ENCODE measurements around the gene TMEM270.
A peak's percentile ranks its signal among the peaks of the same experiment; 100 is the strongest.
"Not testable (repeated sequence)": the region's sequence is repeated elsewhere in the genome, so short reads cannot be mapped to it uniquely, and the experiment has no call there.

TMEM270 gene

DNA sequence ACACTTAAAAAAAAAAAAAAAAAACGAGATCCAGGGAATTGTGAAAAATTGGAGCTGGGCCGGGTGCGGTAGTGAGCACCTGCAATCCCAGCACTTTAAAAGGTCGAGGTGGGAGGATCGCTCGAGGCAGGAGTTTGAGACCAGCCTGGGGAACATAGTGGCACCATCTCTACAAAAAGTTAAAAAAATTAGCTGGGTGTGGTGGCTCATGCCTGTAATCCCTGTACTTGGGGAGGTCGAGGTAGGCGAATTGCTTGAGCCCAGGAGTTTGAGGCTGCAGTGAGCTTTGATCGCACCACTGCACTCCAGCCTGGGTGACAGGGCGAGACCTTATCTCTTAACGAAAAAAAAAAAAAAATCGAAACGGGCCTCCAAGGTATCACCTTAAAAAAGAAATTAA lies 28.2 kb upstream of the TMEM270 start:
- DNase-seq = no peak

GRCh38 chr7:73833251-73833919 lies 27.6 kb upstream of the TMEM270 start:
- DNase-seq = no peak

GRCh38 chr7:73834626-73835191 lies 26.2 kb upstream of the TMEM270 start:
- DNase-seq = no peak

DNA sequence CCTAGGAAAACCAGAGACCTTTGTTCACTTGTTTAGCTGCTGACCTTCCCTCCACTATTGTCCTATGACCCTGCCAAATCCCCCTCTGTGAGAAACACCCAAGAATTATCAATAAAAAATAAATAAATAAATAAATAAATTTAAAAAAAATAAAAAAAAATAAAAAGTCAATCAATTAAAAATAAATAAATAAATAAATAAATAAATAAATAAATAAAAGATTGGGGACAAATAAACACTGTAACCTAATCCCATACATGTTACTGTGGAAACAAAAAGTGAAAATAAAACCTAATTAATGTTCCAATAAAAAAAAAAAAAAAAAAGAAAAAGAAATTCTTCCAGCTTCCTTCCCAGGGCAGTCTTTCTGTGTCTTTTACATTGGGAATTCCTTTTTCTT lies 23.8 kb upstream of the TMEM270 start:
- not testable (repeated sequence) for DNase-seq

GRCh38 chr7:73838642-73839041 lies 22.3 kb upstream of the TMEM270 start:
- DNase-seq = no peak

- DNase-seq = no peak
These were observed 21.7 kb upstream of the TMEM270 start for GRCh38 chr7:73839290-73839689.

DNA sequence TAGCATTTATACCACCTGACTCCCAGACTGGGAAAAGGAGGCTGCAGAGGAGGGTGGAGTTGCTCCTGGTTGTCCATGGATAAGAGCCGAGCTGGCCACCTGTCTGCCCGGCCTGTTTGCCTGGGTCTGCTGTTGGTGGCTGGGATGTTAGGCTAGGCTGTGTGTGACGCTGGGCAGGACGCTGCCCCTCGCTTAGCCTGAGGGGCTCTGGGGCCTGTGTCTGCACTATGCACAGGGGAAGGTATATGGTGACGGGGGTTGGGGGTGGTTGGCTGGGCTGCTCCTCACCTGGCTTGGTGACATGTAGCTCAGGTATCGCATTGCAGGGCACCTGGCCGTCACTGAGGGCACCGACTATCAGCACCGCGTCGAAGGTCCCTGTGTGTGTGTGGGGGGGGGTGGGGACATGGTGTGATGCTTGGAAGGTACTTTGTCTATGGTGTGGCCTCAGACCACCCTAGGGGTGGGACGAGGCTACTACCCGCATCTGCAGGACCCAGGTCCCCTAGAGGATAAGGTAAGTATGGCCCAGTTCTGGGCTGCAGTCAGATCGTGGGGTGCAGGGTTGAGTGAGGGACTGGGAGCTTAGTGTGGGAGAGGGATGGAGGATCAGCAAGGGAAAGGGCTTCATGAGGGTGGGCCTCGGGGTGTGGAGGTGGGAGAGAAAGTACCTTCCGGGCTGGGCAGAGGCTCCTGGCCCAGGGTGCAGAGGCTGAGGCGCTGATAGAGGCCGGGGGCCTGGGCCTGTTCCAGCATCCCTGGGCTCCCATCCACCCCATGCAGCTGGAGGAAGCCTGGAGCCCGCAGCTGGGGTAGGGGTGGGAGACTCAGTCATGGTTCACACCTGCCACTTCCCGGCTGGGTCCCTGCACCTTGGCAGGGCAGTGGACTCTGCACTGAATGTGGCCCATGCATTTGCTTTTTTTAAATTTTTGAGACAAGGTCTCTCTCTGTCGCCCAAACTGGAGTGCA lies 20.9 kb upstream of the TMEM270 start:
- DNase-seq = no peak

DNA sequence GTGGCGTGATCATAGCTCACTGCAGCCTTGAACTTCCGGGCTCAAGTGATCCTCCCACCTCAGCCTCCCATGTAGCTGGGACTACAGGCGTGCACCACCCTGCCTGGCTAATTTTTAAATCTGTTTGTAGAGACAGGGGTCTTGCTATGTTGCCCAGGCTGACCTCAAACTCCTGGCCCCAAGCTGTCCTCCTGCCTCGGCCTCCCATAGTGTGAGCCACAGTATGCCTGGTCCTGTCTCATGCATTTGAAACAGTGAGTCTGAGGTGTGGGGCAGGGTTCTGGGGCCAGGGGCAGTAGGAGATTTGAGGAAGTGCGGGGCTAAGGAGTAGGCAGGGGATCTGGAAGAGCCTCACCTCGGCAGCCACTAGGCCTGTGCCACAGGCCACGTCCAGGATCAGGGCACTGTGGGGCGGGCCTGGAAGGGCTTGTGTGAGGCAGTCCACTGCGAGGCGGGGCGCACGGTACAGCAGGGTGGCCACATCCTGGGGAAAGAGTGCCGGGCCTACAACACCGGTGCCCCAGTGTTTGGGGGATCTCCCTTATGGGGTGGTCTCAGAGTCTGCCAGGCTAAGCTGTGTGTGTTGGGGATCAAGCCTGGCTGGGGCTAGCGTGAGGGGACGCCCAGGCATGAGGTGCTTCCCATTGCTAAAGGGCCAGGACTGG lies 20.1 kb upstream of the TMEM270 start:
- DNase-seq = no peak

- DNase-seq = no peak
These were observed 19.3 kb upstream of the TMEM270 start for GRCh38 chr7:73841689-73842066.

DNA sequence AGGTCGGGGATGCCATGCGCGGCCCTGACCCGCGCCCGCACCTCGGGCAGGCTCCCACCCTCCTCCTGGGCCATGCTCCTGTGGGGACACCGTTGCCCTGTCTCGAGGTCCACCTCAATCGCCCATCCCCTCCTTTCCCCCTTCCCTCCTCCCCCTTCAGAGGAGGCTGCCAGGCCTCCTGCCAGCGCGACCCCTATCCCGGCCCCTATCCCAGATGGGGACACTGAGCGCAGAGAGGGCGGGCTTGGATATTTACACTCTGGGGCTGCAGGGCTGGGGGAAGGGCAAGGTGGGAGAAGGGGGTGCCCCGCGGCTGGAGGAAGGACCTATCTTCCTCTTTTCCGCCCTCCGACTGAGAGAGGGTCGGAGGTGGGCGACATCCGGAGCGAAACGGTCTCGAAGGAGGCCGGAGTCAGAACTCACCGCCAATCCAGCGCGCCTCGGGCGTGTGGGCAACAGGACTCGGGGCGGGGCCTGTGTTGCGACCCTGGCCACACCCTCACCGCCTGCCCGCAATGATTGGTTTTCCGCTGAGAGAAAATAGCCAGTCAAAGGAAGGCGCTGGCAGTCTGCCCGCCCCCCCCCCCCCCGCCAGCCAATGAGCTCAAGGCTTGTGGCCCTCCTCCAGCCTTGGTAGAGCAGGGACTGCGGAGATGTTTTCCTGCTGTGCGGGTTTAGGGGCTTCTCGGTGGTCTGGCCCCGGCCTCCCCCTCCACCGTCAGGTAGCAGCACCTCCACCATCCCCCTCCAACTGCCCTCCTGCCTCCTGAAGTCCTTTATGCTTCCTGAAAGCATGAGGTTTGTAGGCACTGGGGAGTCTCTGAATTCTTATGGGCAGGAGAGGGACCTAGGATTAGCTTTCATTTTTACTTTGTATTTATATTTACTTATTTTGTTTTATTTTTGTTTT lies 18.6 kb upstream of the TMEM270 start, which contains the start of gene METTL27:
TSS of gene METTL27 (minus strand) at position 450 of the 910 bp plus-strand sequence. CDS start at position 74, 376 bp downstream.
- DNase-seq = peak; percentile 94

- no peak for DNase-seq
These were observed 16.8 kb upstream of the TMEM270 start for GRCh38 chr7:73844131-73844547.

DNA sequence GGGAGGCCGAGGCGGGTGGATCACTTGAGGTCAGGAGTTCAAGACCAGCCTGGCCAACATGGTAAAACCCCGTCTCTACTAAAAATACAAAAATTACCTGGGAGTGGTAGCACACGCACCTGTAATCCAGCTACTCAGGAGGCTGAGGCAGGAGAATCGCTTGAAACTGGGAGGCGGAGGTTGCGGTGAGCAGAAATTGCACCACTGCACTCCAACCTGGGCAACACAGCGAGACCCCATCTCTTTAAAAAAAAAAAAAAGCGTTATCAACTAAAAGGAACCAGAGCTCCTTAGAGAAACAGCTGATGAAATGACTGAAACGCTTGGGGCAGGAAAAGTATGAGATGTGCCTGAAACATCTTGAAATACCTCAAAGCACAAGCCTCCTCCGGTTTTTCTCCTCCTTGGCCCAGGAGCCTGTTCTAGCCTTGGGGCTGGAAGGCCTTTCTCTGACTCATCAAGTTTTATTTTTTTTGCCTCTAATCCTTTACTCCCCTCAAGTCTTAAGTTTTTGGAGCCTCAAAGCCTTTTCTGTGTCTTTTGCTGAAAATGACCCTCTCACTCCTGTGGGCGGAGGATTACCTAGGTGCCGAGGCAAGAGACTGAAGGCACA lies 16.0 kb upstream of the TMEM270 start:
- peak; percentile 79 for DNase-seq

DNA sequence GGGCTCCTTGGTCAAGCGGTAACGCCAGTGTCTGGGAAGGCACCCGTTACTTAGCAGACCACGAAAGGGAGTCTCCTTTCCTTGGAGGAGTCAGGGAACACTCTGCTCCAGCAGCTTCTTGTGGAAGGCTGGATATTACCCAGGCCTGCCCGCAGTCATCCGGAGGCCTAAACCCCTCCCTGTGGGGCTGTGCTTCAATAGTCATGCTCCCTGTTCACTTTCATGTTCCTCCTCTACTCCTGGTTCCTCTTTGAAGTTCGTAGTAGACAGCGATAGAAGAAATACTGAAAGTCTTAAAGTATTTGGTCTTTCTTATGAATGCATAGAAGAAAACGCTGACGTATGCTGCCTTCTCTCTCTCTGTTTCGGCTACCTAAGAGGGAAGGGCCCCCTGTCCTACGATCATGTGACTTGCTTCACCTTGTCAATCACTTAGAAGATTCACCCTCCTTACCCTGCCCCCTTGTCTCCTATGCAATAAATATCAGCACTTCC lies 15.2 kb upstream of the TMEM270 start:
- peak; percentile 47 for DNase-seq

GRCh38 chr7:73847941-73848723 lies 12.8 kb upstream of the TMEM270 start:
- DNase-seq = no peak

- peak; percentile 98 for DNase-seq
These were observed 10.2 kb upstream of the TMEM270 start for GRCh38 chr7:73850781-73851207.

DNA sequence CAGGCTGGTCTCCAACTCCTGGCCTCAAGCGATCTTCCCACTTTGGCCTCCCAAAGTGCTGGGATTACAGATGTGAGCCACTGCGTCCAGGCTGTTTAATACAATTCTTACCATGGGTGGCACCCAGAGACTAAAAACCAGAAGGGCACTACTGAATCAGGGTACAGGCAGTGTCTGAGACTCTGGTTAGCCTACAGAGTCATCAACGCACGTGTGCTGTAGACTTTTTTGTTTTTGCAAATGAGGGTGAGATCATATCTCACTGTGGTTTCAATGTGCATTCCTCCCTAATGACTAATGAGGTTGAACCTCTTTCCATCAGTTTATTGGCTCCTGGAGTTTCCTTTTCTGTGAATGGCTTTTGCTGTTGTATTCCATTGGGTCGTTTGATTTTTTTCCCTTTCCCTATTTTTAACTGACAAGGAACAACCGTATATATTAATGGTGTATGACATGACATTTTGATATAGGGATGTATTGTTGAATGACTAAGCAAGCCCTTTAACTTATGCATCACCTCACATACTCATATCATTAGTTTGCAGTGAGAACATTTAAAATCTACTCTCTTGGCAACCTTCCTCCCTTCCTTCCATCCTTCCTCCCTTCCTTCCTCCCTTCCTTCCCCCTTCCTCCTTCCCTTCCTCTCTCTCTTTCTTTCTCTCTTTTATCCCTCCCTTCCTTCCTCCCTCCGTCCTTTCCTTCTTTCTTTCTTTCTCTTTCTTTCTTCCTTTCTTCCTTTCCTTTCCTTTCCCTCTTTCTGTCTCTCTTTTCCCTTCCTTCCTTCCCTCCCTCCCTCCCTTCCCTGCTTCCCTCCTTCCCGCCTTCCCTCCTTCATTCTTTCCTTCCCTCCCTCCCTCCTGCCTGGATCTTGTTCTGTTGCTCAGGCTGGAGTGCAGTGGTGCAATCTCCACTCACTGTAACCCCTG lies 9.3 kb upstream of the TMEM270 start:
- peak; percentile 99 for DNase-seq

- no peak for DNase-seq
These were observed 8.5 kb upstream of the TMEM270 start for GRCh38 chr7:73852500-73852899.

DNA sequence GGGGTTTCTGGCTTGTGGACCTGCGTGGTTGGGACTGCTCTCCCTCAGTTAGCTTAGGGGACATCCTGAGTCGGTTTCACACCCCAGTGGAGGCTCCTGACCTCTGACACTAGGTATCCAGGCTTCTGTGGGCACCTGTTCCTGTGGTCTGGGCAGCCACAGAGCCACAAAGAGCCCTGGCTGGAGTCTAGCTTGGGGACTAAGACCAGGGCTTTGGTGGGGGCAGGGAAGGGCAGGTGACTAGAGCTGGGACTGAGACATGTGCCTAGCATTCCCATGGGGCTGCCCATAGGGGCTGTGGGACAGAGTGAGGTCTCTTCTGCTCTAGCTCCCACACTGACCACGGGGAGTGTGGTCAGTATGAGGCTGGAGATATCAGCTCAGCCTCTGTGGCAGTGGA lies 4.0 kb upstream of the TMEM270 start:
- DNase-seq = no peak

DNA sequence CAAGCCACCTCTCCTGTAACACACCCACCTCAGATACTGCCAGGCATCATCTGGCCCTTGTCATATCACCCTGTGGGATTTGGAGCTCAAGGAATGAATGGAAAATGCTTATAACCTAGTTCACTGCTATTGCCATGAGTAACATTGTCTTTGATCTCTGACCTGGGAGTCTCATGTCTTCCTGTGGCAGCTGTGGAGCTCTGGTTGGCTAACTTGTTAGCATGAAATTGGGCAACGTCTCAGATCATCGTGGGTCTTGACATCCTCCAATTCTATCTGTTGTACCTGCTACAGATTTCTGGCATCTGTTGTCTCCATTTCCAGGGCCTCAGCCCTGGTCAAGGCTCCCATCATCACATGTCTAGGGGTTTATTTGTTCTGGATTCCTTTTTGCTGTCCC lies 2.2 kb upstream of the TMEM270 start:
- no peak for DNase-seq
